NB4 (cell line): ENCODE data around the gene SCNN1G.

Experiments used
- CTCF ChIP-seq: IDR thresholded peaks from one replicate; pipeline ENCODE4 v1.5.1; 2012; ENCODE audit warnings: low read depth, low read length
- POLR2A ChIP-seq: IDR thresholded peaks from 2 replicates; pipeline ENCODE4 v1.6.1; 2011; ENCODE audit warnings: mild to moderate bottlenecking; ENCODE audit not compliant: insufficient read length; ENCODE audit errors: extremely low read depth

GRCh38 chr16:23155445-23156049, 27.0 kb upstream of the SCNN1G start:
- TF ChIP-seq CTCF (peak; percentile 42), POLR2A (no peak)
